ENCODE measurements around the gene GJD3. TPM values are rescaled to one million over a fixed set of nuclear protein-coding genes. Genes with fewer than 3 reads are reported as not detected.

Gene GJD3
- total RNA-seq, 4 donors from 2014 or later = 1.6 to 3.4 (median 1.7) TPM

GRCh38 chr17:40362696-40363110 is 1.8 kb downstream of the GJD3 start:
- Histone ChIP-seq H3K4me1 (peaks cover 3 to 12% of the 10 kb centered on the region in 2 donors), H3K9me3 (no peaks in the 10 kb centered on the region), H3K27me3 (no peaks in the 10 kb centered on the region), H3K4me3 (replicated peaks in 1 of 3) (peak overlapping the region in 2 of 3 donors; percentile 21 to 50), H3K27ac (peak overlapping the region in 1 of 3 donors; percentile 30), H3K36me3 (no peaks in the 10 kb centered on the region)
- peak; percentile 32 to 77 (median 58) for TF ChIP-seq CTCF (IDR thresholded peaks at IDR 0.05)
- TF ChIP-seq POLR2A (IDR thresholded peaks at IDR 0.05) = peak in 1 of 2 donors; percentile 57
- DNase-seq = peak; percentile 85 to 88
- WGBS, 2 donors = 0% methylated on average over 6 to 9 of the region's 58 CpGs
- intact Hi-C loops (cut with DNase I) = loop anchor here (5.0 kb wide), 1 partner anchor 55 kb away; the partner anchor contains the start of gene TOP2A

- intact Hi-C loops (cut with DNase I) = loop anchor here (5.0 kb wide), 1 partner anchor 55 kb away; the partner anchor contains the start of gene TOP2A
Observed at GRCh38 chr17:40361925-40362695, 2.4 kb downstream of the GJD3 start.

GRCh38 chr17:40361063-40361924 is 3.2 kb downstream of the GJD3 start:
- Histone ChIP-seq H3K4me3 (replicated peaks in 1 of 3) (no peak overlapping the region), H3K4me1 (peaks cover 3 to 12% of the 10 kb centered on the region in 2 donors), H3K27ac (no peak overlapping the region), H3K9me3 (no peaks in the 10 kb centered on the region), H3K36me3 (peaks cover under 1 to 3% of the 10 kb centered on the region in 2 donors), H3K27me3 (no peaks in the 10 kb centered on the region)
- 70 to 75% methylated on average over 31 to 32 of the region's 32 CpGs for WGBS, 2 donors
- intact Hi-C loops (cut with DNase I) = loop anchor here (5.0 kb wide), 1 partner anchor 56 kb away; the partner anchor contains the start of gene TOP2A
- TF ChIP-seq POLR2A (IDR thresholded peaks at IDR 0.05) = no peak
- TF ChIP-seq CTCF (IDR thresholded peaks at IDR 0.05) = no peak
- DNase-seq = no peak

More at GRCh38 chr17:40361925-40362695, 2.4 kb downstream of the GJD3 start:
- WGBS, 2 donors = 63% methylated on average over 18 to 22 of the region's 24 CpGs
- no peak for DNase-seq
- peak overlapping the region in 1 of 3 donors; percentile 30 for H3K27ac ChIP-seq
- H3K4me1 ChIP-seq = peaks cover 3 to 12% of the 10 kb centered on the region in 2 donors
- H3K4me3 ChIP-seq (replicated peaks in 1 of 3) = peak overlapping the region in 2 of 3 donors; percentile 21 to 50
- TF ChIP-seq CTCF (IDR thresholded peaks at IDR 0.05) (no peak), POLR2A (IDR thresholded peaks at IDR 0.05) (no peak)
- H3K27me3 ChIP-seq = no peaks in the 10 kb centered on the region
- H3K36me3 ChIP-seq = no peaks in the 10 kb centered on the region
- H3K9me3 ChIP-seq = no peaks in the 10 kb centered on the region

- H3K9me3 ChIP-seq = no peaks in the 10 kb centered on the region
- H3K36me3 ChIP-seq = peaks cover 7 to 12% of the 10 kb centered on the region in 2 donors
- no peaks in the 10 kb centered on the region for H3K27me3 ChIP-seq
- no peak for DNase-seq
- no peak overlapping the region for H3K27ac ChIP-seq
- intact Hi-C loops (cut with DNase I) = loop anchor here (5.0 kb wide), 1 partner anchor 57 kb away; the partner anchor contains the start of gene TOP2A
- no peak overlapping the region for H3K4me3 ChIP-seq (replicated peaks in 1 of 3)
- WGBS, 2 donors = 82 to 83% methylated on average over 6 to 8 of the region's 8 CpGs
- H3K4me1 ChIP-seq = peaks cover 3 to 12% of the 10 kb centered on the region in 2 donors
- TF ChIP-seq POLR2A (IDR thresholded peaks at IDR 0.05) = no peak
Observed at GRCh38 chr17:40360091-40360490, 4.4 kb downstream of the GJD3 start.

- Histone ChIP-seq H3K9me3 (no peaks in the 10 kb centered on the region), H3K27me3 (no peaks in the 10 kb centered on the region), H3K4me3 (replicated peaks in 1 of 3) (no peak overlapping the region), H3K27ac (no peak overlapping the region), H3K36me3 (peaks cover 7 to 25% of the 10 kb centered on the region in 2 donors), H3K4me1 (peaks cover 0 to 5% of the 10 kb centered on the region in 2 donors)
- peak; percentile 89 to 92 for DNase-seq
- WGBS, 2 donors = 12 to 13% methylated on average over 17 of the region's 17 CpGs
- intact Hi-C loops (cut with DNase I) = no loop called here
- TF ChIP-seq POLR2A (IDR thresholded peaks at IDR 0.05) (no peak), CTCF (IDR thresholded peaks at IDR 0.05) (peak; percentile 91 to 98 (median 94))
Observed at GRCh38 chr17:40358323-40359038, 6.1 kb downstream of the GJD3 start.

Measured in thyroid gland (tissue), 4 donors.